Hypothalamus (tissue), 51 donors: ENCODE data around the gene EXOG.

Experiments used
- DNase-seq, 51 donors: peaks; one replicate each; lab custom pipeline; 2025; lab: John Stamatoyannopoulos, UW

The EXOG gene

GRCh38 chr3:38542401-38543298 lies 46.5 kb downstream of the EXOG start:
- DNase-seq = no peak

- DNase-seq = no peak
Measured at GRCh38 chr3:38543586-38543985, 47.4 kb downstream of the EXOG start.

- DNase-seq = no peak
Measured at GRCh38 chr3:38544926-38545325, 48.8 kb downstream of the EXOG start.

- DNase-seq = no peak
Measured at GRCh38 chr3:38545550-38545949, 49.4 kb downstream of the EXOG start.

GRCh38 chr3:38545983-38546382 lies 49.8 kb downstream of the EXOG start:
- no peak for DNase-seq

GRCh38 chr3:38548154-38548931 lies 52.2 kb downstream of the EXOG start:
- no peak for DNase-seq

- no peak for DNase-seq
Measured at GRCh38 chr3:38549082-38549481, 52.9 kb downstream of the EXOG start.

- no peak for DNase-seq
Measured at GRCh38 chr3:38549486-38549885, 53.3 kb downstream of the EXOG start.

- DNase-seq = no peak
Measured at GRCh38 chr3:38549957-38550840, 54.1 kb downstream of the EXOG start.

- DNase-seq = no peak
Measured at GRCh38 chr3:38551026-38551832, 55.1 kb downstream of the EXOG start.

- DNase-seq = no peak
Measured at GRCh38 chr3:38552364-38552763, 56.2 kb downstream of the EXOG start.

GRCh38 chr3:38553071-38553470 lies 56.9 kb downstream of the EXOG start:
- DNase-seq = no peak

GRCh38 chr3:38554127-38554827 lies 58.1 kb downstream of the EXOG start:
- no peak for DNase-seq

GRCh38 chr3:38555149-38555840 lies 59.2 kb downstream of the EXOG start:
- no peak for DNase-seq

- DNase-seq = no peak
Measured at GRCh38 chr3:38555926-38556325, 59.8 kb downstream of the EXOG start.

GRCh38 chr3:38556640-38557358 lies 60.7 kb downstream of the EXOG start:
- DNase-seq = no peak

GRCh38 chr3:38558864-38559263 lies 62.7 kb downstream of the EXOG start:
- no peak for DNase-seq

- DNase-seq = no peak
Measured at GRCh38 chr3:38560284-38560683, 64.1 kb downstream of the EXOG start.
